NCI-H2171 (cell line): Measurements from ENCODE around the gene C17orf78.
"Not testable (repeated sequence)": the region's sequence is repeated elsewhere in the genome, so short reads cannot be mapped to it uniquely, and the experiment has no call there.

Experiments
- DNase-seq: peaks from one replicate; lab custom pipeline; 2025; lab: John Stamatoyannopoulos, UW

C17orf78 gene

GRCh38 chr17:37375706-37376105, at the start of gene C17orf78:
TSS of gene C17orf78 (plus strand) at chr17:37375985. CDS start at chr17:37376093, 108 bp downstream.
- no peak for DNase-seq

- no peak for DNase-seq
These were observed 48.3 kb upstream of the C17orf78 start for GRCh38 chr17:37327341-37328090.

- DNase-seq: no peak
These were observed 36.9 kb upstream of the C17orf78 start for GRCh38 chr17:37338847-37339246.

DNA sequence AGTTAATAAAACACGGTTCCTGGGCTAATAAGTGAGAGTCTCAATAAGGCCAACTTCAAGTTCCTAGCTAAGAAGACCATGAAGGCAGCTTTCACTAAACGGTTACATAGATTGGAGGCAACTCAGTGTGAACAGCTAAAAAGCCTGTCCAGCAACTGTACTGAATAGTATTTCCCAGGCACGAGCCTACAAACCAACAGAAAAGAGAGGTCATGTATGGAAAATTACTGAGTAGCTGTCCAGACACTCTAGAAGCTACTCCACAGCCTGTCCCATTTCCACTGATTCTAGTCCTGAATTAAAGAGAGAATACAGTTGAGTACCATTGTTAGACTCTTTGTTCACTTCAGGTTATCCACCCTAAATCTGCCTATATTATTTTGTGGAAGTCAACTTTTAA, 36.5 kb upstream of the C17orf78 start:
- DNase-seq: no peak

GRCh38 chr17:37340804-37341203, 35.0 kb upstream of the C17orf78 start:
- DNase-seq: no peak

DNA sequence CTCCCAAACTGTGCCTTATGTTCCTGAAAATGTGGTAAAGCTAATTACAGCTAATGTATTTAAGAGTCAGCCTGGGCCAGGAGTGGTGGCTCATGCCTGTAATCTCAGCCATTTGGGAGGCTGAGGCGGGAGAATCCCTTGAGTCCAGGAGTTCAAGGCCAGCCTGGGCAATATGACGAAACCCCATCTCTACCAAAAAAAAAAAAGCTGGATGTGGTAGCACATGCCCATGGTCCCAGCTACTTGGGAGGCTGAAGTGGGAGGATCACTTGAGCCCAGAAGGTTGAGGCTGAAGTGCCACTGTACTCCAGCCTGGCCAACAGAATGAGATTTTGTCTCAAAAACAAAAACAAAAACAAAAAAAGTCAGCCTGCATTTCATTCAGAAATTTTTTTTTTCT, 33.2 kb upstream of the C17orf78 start:
- DNase-seq: no peak

GRCh38 chr17:37344519-37344918, 31.3 kb upstream of the C17orf78 start:
- DNase-seq: no peak

- DNase-seq: not testable (repeated sequence)
These were observed 28.9 kb upstream of the C17orf78 start for GRCh38 chr17:37346863-37347402.

GRCh38 chr17:37356796-37357569, 18.8 kb upstream of the C17orf78 start:
- not testable (repeated sequence) for DNase-seq

DNA sequence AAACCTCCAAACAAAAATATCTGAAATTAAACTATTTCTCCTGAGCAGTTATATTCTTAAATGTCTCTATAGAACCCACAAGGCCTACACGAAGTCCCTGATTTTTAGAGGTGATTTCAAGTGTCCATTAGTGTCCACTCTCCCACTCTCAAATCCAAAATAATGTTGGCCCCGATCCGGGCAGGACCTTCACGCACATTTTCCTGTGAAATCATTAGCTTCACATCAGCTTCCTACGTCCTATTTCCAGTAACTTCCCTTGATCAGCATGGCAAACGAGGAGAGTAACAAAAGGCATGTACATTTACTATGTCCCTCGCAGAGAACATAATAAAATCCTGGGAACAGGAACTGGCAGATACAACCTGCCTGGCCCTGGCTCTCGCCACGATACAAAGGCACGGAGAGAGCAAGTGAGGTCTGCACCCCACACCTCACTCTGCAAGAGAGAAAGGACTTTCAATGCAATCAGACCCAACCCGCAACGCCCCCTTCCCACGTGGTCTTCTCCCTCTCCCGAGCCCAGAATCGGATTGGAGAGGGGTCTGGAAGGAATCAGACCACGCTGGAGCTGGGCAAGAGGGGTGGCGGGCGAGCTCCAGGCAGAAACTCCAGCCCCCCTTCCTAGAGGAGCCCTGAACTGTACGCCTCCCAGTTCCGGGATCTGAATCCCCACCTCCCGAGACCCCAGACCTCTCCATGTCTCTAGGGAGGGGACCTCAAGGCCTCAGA, 17.5 kb upstream of the C17orf78 start:
- DNase-seq: peak; percentile 37

GRCh38 chr17:37358830-37359681, 16.7 kb upstream of the C17orf78 start:
- DNase-seq: peak; percentile 78

GRCh38 chr17:37359682-37360188, 16.1 kb upstream of the C17orf78 start:
- DNase-seq: no peak

- no peak for DNase-seq
These were observed 15.2 kb upstream of the C17orf78 start for GRCh38 chr17:37360632-37361031.

DNA sequence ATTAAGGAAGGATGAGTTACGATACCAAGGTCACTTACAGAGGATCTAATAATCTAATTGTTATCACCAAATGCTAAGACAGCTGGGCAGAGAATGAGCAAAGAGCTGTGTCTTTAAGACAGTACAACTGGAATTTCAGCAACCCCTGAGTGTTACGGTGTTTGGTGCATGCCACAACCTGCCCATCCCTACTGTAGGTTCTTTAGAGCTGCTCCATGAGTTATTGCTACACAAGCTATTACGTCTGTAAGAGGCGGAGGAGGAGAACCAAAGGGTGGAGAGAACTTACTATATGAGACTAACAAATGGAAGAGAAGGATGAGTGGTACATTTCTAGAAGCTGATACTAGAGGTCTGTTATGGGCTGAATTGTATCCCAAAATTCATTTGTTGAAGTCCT, 14.2 kb upstream of the C17orf78 start:
- DNase-seq: no peak

DNA sequence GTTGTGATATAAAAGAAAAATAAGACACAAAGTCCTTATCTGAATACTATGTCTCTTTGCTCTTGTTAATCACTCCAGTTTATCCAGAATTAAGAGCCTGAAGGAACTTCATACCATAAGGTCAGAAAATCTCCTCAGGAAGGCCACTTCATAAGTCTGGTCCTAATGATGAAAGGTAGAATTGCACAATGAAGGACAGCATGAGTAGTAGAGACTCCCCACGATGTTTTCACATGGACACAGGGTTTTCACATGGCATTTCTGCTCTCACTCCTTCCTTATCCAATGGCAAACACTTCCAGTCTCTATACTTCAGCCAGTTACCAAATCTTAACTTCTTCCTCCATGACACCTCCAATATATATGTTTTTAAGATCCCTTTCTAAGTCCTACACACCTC, 10.2 kb upstream of the C17orf78 start:
- no peak for DNase-seq

DNA sequence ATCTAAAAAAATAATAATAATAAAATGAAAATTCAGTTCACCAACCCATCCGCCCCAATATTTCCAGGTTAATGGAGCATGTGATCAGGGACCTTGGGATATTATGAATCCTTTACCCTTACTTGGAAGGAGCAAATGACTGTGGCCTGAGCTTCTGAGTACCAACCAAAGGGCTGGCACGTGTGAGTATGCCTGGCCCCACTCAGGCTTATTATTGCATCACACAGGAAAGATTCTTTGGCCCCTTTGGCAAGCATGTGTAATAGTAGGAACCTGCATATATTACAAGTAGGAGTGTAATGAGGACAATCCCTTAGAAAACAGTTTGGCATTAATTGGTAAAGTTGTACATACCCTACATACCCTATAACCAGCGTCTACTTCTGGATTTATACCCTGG, 7.2 kb upstream of the C17orf78 start:
- no peak for DNase-seq

DNA sequence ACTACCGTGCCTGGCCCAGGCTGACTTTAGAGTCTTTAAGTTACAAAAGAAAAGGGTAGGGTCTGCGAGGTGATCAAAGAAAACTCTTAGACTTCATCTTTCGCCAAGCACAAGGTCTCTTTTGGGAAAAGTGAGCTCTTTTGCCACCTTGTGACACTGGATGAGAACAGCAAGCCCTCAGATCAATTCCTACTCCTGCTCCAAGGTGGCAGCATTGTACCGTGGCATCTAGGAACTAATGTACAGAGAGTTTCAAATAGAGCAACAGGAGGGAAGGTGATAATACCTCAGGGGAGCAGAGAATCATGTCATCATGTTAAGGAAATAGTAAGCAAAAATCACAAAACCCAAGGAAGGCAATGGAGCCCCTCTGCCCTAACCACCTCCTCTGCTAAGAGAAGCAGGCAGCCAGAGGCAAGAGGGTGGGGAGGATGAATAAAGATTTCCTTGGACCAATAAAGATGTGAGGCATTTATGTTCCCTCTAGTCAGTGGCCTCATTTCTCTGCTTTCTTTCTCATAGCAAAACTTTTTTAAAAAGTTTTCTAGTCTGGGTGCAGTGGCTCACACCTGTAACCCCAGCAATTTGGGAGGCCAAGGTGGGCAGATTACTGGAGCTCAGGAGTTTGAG, 2.1 kb upstream of the C17orf78 start:
- DNase-seq: peak; percentile 64

- DNase-seq: no peak
These were observed 6.3 kb downstream of the C17orf78 start for GRCh38 chr17:37382056-37382455.

- no peak for DNase-seq
These were observed 8.9 kb downstream of the C17orf78 start for GRCh38 chr17:37384560-37385149.

DNA sequence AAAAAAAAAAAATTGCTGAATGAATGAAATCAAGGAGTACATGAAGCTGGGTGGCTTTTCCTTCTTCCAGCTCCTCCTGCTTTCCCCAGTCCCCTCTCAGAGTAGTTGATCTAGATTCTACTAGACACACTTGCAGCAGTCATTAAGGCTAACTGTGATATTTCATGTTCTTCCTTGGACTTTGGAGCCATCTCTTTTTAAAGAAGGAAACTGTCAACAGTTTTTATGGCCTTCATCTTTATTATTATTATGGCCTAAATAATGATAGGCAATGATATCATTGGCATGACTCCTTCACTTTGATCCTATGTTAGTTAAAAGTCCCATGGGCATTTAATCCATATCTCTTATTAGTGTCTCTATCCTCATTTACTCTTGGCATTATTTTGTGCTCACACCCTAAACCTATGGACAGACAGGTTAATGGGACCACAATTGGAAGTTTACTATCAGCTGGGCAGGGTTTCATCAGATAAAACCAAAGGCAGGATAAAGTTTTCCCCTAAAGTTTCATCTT, 9.7 kb downstream of the C17orf78 start:
- DNase-seq: no peak
